T-helper 2 cell treated with Interferon-gamma antibody and Interleukin-4, amounts not matched to agents 5 μg/mL and 100 μg/mL, for 36 hours (primary cell): Measurements from ENCODE around the gene PLXND1.

Experiments used
- DNase-seq: peaks from one replicate; pipeline ENCODE4 v3.0.0; 2021; ENCODE audit warnings: low spot score
- H3K27ac Mint-ChIP-seq: one replicate; pipeline ENCODE4 v1.8.0; 2021; ENCODE audit warnings: mild to moderate bottlenecking, mixed read lengths
- H3K27me3 Mint-ChIP-seq: one replicate; pipeline ENCODE4 v1.8.0; 2021; ENCODE audit warnings: low read depth, mixed read lengths
- H3K36me3 Mint-ChIP-seq: one replicate; pipeline ENCODE4 v1.8.0; 2021; ENCODE audit warnings: low read depth, mixed read lengths
- H3K4me1 Mint-ChIP-seq: one replicate; pipeline ENCODE4 v1.8.0; 2021; ENCODE audit warnings: low read depth, mixed read lengths
- H3K4me3 Mint-ChIP-seq: one replicate; pipeline ENCODE4 v1.8.0; 2022; ENCODE audit warnings: mild to moderate bottlenecking, moderate library complexity, mixed read lengths
- H3K9me3 Mint-ChIP-seq: one replicate; pipeline ENCODE4 v1.8.0; 2021; ENCODE audit warnings: mixed read lengths

The PLXND1 gene

GRCh38 chr3:129604767-129605166, 1.7 kb downstream of the PLXND1 start:
- no peak for DNase-seq
- Mint-ChIP-seq H3K4me1 (peaks cover 13% of the 10 kb centered on the region), H3K27me3 (peaks cover 63% of the 10 kb centered on the region), H3K9me3 (no peaks in the 10 kb centered on the region), H3K36me3 (peaks cover 1% of the 10 kb centered on the region), H3K4me3 (no peak overlapping the region), H3K27ac (no peak overlapping the region)

GRCh38 chr3:129603991-129604749, 2.3 kb downstream of the PLXND1 start:
- H3K27ac Mint-ChIP-seq, result no peak overlapping the region
- no peaks in the 10 kb centered on the region for H3K9me3 Mint-ChIP-seq
- H3K4me1 Mint-ChIP-seq, result peaks cover 13% of the 10 kb centered on the region
- no peak overlapping the region for H3K4me3 Mint-ChIP-seq
- no peak for DNase-seq
- H3K36me3 Mint-ChIP-seq, result peaks cover 1% of the 10 kb centered on the region
- peaks cover 65% of the 10 kb centered on the region for H3K27me3 Mint-ChIP-seq

- no peak overlapping the region for H3K4me3 Mint-ChIP-seq
- H3K27me3 Mint-ChIP-seq, result peaks cover 63% of the 10 kb centered on the region
Measured at GRCh38 chr3:129603561-129603942, 2.9 kb downstream of the PLXND1 start.

GRCh38 chr3:129602730-129603560, 3.5 kb downstream of the PLXND1 start:
- H3K4me1 Mint-ChIP-seq, result peaks cover 10% of the 10 kb centered on the region
- H3K4me3 Mint-ChIP-seq, result no peak overlapping the region
- peaks cover 1% of the 10 kb centered on the region for H3K36me3 Mint-ChIP-seq
- H3K27ac Mint-ChIP-seq, result no peak overlapping the region
- no peaks in the 10 kb centered on the region for H3K9me3 Mint-ChIP-seq
- DNase-seq, result no peak
- H3K27me3 Mint-ChIP-seq, result peaks cover 60% of the 10 kb centered on the region

More at GRCh38 chr3:129603561-129603942, 2.9 kb downstream of the PLXND1 start:
- Mint-ChIP-seq H3K27ac (no peak overlapping the region), H3K9me3 (no peaks in the 10 kb centered on the region), H3K4me1 (peaks cover 13% of the 10 kb centered on the region), H3K36me3 (peaks cover 1% of the 10 kb centered on the region)
- DNase-seq, result no peak

- no peak overlapping the region for H3K27ac Mint-ChIP-seq
- peaks cover 55% of the 10 kb centered on the region for H3K27me3 Mint-ChIP-seq
- peaks cover 9% of the 10 kb centered on the region for H3K4me1 Mint-ChIP-seq
- H3K36me3 Mint-ChIP-seq, result peaks cover 1% of the 10 kb centered on the region
- no peaks in the 10 kb centered on the region for H3K9me3 Mint-ChIP-seq
- no peak for DNase-seq
- H3K4me3 Mint-ChIP-seq, result no peak overlapping the region
Measured at GRCh38 chr3:129602309-129602708, 4.2 kb downstream of the PLXND1 start.

- Mint-ChIP-seq H3K9me3 (no peaks in the 10 kb centered on the region), H3K27me3 (peaks cover 51% of the 10 kb centered on the region), H3K27ac (no peak overlapping the region), H3K36me3 (peaks cover 1% of the 10 kb centered on the region), H3K4me1 (peaks cover 5% of the 10 kb centered on the region), H3K4me3 (no peak overlapping the region)
- no peak for DNase-seq
Measured at GRCh38 chr3:129601713-129602112, 4.8 kb downstream of the PLXND1 start.

- DNase-seq, result no peak
- Mint-ChIP-seq H3K27ac (no peak overlapping the region), H3K9me3 (no peaks in the 10 kb centered on the region), H3K4me3 (no peak overlapping the region), H3K36me3 (no peaks in the 10 kb centered on the region), H3K27me3 (peaks cover 52% of the 10 kb centered on the region), H3K4me1 (peaks cover 2% of the 10 kb centered on the region)
Measured at GRCh38 chr3:129600348-129600747, 6.1 kb downstream of the PLXND1 start.

GRCh38 chr3:129599607-129600006, 6.9 kb downstream of the PLXND1 start:
- no peak for DNase-seq
- Mint-ChIP-seq H3K4me1 (peaks cover 2% of the 10 kb centered on the region), H3K4me3 (no peak overlapping the region), H3K9me3 (no peaks in the 10 kb centered on the region), H3K36me3 (no peaks in the 10 kb centered on the region), H3K27ac (no peak overlapping the region), H3K27me3 (peaks cover 55% of the 10 kb centered on the region)

GRCh38 chr3:129599073-129599472, 7.4 kb downstream of the PLXND1 start:
- Mint-ChIP-seq H3K4me1 (peaks cover 3% of the 10 kb centered on the region), H3K27me3 (peaks cover 54% of the 10 kb centered on the region), H3K36me3 (no peaks in the 10 kb centered on the region), H3K27ac (no peak overlapping the region), H3K4me3 (no peak overlapping the region), H3K9me3 (no peaks in the 10 kb centered on the region)
- no peak for DNase-seq

GRCh38 chr3:129598484-129598883, 8.0 kb downstream of the PLXND1 start:
- no peaks in the 10 kb centered on the region for H3K36me3 Mint-ChIP-seq
- no peak overlapping the region for H3K4me3 Mint-ChIP-seq
- peaks cover 53% of the 10 kb centered on the region for H3K27me3 Mint-ChIP-seq
- H3K27ac Mint-ChIP-seq, result no peak overlapping the region
- no peaks in the 10 kb centered on the region for H3K9me3 Mint-ChIP-seq
- DNase-seq, result no peak
- peaks cover 9% of the 10 kb centered on the region for H3K4me1 Mint-ChIP-seq

GRCh38 chr3:129598000-129598381, 8.5 kb downstream of the PLXND1 start:
- no peaks in the 10 kb centered on the region for H3K36me3 Mint-ChIP-seq
- no peaks in the 10 kb centered on the region for H3K9me3 Mint-ChIP-seq
- peaks cover 54% of the 10 kb centered on the region for H3K27me3 Mint-ChIP-seq
- no peak for DNase-seq
- no peak overlapping the region for H3K27ac Mint-ChIP-seq
- H3K4me3 Mint-ChIP-seq, result no peak overlapping the region
- peaks cover 14% of the 10 kb centered on the region for H3K4me1 Mint-ChIP-seq

GRCh38 chr3:129597087-129597999, 9.1 kb downstream of the PLXND1 start:
- Mint-ChIP-seq H3K4me1 (peaks cover 15% of the 10 kb centered on the region), H3K9me3 (no peaks in the 10 kb centered on the region), H3K36me3 (no peaks in the 10 kb centered on the region), H3K27me3 (peaks cover 51% of the 10 kb centered on the region), H3K27ac (no peak overlapping the region), H3K4me3 (no peak overlapping the region)
- no peak for DNase-seq

- Mint-ChIP-seq H3K9me3 (no peaks in the 10 kb centered on the region), H3K27me3 (peaks cover 54% of the 10 kb centered on the region), H3K27ac (no peak overlapping the region), H3K4me3 (no peak overlapping the region), H3K36me3 (no peaks in the 10 kb centered on the region), H3K4me1 (peaks cover 15% of the 10 kb centered on the region)
- no peak for DNase-seq
Measured at GRCh38 chr3:129596194-129597086, 10.0 kb downstream of the PLXND1 start.
